ENCODE data around the gene MANEAL. TPM values are rescaled to one million over a fixed set of nuclear protein-coding genes. Genes with fewer than 3 reads are reported as not detected.

Gene MANEAL, protein sequence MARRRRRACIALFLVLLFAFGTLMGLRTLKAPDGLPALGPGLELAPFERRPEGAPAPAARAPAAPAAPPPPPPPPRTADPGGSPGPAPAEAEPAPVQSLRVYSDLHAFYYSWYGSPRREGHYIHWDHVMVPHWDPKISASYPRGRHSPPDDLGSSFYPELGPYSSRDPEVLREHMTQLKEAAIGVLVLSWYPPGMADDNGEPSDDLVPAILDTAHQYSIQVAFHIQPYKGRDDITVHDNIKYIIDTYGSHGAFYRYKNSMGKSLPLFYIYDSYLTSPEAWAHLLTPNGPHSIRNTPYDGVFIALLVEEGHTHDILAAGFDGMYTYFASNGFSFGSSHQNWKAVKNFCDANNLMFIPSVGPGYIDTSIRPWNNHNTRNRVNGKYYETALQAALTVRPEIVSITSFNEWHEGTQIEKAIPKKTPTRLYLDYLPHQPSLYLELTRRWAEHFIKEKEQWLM
- total RNA-seq: 0.64 and 2.2 TPM in 2 replicates

DNA sequence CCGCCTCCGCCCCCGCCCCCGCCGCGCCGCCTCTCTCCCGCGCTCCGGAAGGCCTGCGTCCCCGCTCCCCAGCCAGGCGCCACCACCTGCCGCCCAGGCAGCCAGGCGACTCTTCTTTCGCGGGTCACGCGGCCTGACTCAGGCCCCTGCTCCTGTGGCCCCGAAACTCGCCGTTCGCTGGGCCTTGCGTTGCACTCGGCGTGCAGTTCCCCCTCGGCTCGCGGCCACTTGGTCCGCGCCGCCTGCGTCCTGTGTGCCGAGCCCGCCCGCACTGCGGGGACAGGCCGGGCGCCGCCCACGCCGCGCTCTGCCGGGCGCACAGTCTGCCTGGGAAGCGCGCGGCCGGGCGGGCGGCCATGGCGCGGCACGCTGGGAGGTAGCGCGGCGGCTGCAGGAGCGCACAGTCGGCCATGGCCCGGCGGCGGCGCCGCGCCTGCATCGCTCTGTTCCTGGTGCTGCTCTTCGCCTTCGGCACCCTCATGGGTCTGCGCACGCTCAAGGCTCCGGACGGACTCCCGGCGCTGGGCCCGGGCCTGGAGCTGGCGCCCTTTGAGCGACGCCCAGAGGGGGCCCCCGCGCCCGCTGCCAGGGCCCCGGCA lies at the start of gene MANEAL:
TSS of gene MANEAL (plus strand) at position 75 of the 599 bp plus-strand sequence. CDS start at position 411, 336 bp downstream.

DNA sequence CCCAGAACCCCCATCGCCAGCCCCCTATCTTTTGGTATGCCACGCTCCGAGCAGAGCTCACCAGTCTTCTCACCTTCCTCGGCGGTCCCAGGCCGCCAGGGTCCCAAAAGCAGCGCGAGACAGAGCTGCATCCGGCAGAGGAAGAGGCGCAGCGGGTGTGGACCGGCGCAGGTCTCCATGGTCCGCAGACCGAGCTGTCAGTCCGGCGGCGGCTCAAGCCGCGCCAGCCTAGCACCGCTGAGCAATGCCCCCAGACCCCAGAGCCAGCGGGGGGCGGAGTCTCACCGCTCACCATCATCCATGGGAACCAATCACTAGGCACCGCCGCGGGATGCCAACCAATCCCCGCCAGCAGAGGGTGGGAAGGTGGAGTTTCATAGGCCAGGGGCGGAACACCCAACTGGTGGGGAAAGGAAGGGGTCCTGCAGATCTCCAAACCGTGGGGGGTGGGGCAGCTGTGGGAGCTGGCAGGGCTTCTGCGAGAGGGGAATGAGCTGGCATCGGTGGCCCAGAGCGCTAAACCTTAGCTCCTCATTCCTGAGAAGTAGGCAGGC lies 28.7 kb upstream of the MANEAL start, which contains the start of gene EPHA10:
TSS of gene EPHA10 (minus strand) at position 233 of the 554 bp plus-strand sequence. CDS start at position 179, 54 bp downstream.

DNA sequence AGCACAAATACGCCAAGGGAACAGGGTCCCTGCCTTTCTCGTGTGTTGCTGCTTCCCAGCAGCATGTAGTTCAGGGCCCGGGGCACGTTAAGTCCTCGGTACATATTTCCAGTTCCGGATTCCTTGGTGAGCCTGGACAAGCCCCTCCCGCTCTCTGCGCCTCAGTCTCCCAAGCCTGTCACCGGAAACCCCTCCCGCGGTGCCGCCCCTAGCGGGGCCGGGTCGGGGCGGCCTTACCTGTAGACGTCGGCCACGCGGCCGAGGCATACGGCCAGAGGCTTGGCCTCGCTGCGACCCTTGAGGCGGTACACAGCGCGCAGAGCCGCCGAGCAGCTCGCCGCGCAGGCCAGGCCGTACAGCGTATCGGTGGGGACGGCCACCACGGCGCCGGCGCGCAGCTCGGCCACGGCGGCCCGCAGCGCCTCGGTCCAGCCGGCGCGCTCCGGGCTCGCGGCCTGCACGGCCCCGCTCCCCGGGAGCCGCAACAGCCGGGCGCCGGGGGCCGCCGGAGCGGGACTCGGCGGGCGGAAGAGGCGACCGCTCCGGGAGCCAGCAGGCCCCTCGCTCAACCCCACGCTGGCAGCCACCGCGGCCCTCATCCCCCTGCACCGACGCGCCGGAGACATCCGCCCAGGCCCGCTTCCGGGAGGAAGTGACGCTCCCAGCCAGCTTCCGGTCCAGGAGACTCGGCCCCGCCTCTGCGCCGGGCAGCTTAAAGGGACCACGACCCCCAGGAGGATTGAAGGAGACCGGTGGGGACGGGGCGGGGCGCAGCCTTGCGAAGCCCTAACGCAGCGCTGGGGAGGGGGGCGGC lies 14.1 kb downstream of the MANEAL start, which contains the start of the genes C1orf122 and YRDC:
TSS of gene C1orf122 (plus strand) at position 236 of the 814 bp plus-strand sequence. CDS start 615 bp downstream, outside the sequence.
TSS of gene YRDC (minus strand) at position 654 of the 814 bp plus-strand sequence. CDS start at position 626, 28 bp downstream.

Other genes with a start within 250 kb of the MANEAL start
- 8.5 and 18.8 TPM in 2 replicates for gene SNIP1, start 239.6 kb upstream of the MANEAL start, total RNA-seq
- 0.21 and 0.48 TPM in 2 replicates for gene DNALI1, start 236.9 kb upstream of the MANEAL start, total RNA-seq
- 57.8 and 62.2 TPM in 2 replicates for gene GNL2, start 197.9 kb upstream of the MANEAL start, total RNA-seq
- gene RSPO1, start 159.0 kb upstream of the MANEAL start, total RNA-seq: 0.24 TPM in 1 of 2 replicates, not detected in the other
- gene CDCA8, start 101.3 kb upstream of the MANEAL start, total RNA-seq: 0.64 and 1.4 TPM in 2 replicates
- 0.24 TPM in 1 of 2 replicates, not detected in the other for gene EPHA10, start 28.7 kb upstream of the MANEAL start, total RNA-seq
- 42.8 and 54.9 TPM in 2 replicates for gene C1orf122, start 13.9 kb downstream of the MANEAL start, total RNA-seq
- gene YRDC, start 14.4 kb downstream of the MANEAL start, total RNA-seq: 42.7 and 49.7 TPM in 2 replicates
- gene MTF1, start 65.7 kb downstream of the MANEAL start, total RNA-seq: 1.9 and 3.6 TPM in 2 replicates
- 7.0 and 11.3 TPM in 2 replicates for gene INPP5B, start 153.2 kb downstream of the MANEAL start, total RNA-seq
- gene SF3A3, start 196.2 kb downstream of the MANEAL start, total RNA-seq: 60.2 and 97.0 TPM in 2 replicates
- 6.8 and 9.2 TPM in 2 replicates for gene FHL3, start 211.7 kb downstream of the MANEAL start, total RNA-seq
- gene UTP11, start 218.9 kb downstream of the MANEAL start, total RNA-seq: 26.4 and 31.8 TPM in 2 replicates